ENCODE data around the gene COL5A2.

Gene COL5A2

DNA sequence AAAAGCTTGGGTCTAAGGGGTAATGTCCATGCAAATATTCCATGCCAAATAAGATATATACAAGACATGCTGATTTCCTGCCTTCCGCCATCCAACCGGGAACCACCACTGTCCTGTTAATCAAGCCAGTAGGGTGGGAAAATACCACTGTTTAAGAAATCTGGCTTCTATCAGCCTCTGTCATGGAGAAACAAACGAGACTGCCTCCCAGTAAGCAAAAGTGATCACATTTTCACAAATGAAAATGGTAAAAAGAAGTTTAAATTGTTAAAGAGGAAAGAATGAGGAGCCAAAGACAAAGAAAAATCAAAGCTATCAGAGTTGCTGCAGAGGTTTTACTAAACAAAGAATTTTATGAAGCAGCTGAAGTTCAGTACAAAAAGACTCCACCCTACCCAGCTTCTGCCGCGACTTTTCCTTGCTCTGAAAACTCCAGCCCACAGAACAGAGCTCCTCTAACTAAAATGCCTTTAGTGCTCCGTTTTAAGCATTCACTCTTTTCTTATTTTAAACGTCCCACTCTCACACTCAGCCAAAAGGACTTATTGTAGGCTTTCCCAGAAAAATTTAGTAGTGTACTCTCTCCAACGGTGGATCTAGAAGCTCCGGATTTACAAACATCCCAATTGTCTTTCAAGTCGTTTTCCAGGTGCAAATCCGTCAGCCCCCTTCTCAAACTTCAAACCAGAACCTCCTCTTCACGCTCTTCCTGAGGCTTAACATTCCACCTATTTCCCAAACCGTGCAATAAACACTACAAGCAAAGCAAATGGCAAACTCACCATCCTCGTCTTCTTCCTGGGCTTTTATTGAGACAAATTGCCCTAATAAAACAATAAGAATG lies 613 bp downstream of the COL5A2 start:
- no peak for DNase-seq

DNA sequence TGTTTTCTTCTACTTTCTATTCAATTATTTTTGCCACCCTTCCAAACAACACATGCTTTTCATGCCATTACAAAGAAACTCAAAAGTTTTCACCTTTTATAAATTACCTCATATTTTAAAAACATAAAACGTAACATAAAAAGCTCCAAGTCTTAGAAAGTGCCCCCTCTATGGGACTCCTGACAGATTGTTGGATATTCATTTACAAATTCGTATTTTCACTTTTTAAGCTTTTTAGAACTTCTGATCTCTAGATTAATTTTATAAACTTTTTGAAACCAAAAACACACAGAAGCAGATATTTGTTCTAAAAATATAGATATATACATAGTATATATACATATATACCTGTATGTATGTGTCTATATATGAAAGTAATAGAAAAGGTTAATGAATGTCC lies 1.5 kb downstream of the COL5A2 start:
- no peak for DNase-seq

DNA sequence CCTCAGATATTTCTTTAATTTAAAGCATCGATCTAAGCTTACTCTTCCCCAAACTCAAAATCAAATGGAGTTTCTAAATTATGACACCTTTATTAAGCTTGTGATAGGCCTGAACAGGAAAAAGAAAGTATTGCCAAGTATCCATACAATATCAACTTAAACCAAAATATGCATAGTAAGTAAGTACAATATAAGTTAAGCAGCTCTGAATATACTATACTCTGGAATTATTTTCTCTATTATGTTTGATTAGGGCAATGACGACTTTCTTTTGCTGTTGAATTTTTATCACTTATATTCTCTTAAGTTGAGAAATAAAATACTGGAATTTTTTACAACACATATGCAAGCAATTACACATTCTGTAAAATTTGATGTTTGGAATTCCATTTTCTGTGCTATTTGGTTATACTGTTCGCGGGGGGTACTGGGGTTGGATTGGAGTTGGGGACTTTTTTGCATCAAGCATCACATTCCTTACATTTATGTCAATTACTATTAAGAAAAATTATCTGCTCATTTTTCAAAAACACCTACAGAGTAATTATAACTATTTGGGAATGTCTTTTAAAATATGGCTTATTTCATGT lies 2.2 kb downstream of the COL5A2 start:
- no peak for DNase-seq

DNA sequence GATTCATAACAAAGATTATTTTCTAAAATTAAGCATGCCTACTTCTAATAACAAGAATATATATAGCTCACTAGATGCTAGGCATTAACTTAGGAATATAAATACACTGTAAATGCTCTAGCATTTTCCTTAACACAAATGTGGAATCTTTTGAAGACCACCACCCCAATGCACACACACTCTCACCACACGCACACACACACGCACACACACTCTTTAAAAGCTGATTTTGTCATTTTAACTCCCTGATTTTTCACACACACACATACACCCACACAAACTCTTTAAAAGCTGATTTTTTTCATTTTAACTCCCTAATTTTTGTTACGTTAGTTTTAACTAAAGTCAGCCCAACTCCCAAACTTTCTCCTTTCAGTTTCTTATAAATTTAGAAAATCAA lies 3.0 kb downstream of the COL5A2 start:
- no peak for DNase-seq

DNA sequence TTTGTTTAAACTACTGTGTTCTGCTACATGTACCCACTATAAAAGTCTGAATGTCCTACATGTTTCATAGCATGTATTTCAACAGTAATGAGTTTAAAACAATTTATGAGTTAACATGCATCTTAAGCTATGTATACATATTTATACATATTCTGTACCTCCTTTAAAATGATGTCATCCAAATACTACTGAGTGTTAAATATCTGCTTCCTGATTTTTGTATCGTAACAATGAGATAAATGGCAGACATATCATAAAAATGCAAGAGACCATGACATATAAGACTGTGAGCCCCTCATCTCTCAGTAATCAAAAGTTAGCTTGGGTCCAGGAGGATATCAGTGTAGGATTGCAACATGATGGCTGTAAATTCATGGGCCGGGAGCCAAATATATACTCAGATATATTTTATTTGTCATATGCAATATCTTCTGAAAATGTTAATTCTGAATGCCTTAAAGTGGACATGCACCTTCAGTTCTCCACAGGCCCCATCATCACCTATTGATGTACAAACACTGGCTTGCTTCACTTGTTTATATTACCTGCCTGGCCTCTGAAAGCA lies 3.6 kb downstream of the COL5A2 start:
- no peak for DNase-seq

DNA sequence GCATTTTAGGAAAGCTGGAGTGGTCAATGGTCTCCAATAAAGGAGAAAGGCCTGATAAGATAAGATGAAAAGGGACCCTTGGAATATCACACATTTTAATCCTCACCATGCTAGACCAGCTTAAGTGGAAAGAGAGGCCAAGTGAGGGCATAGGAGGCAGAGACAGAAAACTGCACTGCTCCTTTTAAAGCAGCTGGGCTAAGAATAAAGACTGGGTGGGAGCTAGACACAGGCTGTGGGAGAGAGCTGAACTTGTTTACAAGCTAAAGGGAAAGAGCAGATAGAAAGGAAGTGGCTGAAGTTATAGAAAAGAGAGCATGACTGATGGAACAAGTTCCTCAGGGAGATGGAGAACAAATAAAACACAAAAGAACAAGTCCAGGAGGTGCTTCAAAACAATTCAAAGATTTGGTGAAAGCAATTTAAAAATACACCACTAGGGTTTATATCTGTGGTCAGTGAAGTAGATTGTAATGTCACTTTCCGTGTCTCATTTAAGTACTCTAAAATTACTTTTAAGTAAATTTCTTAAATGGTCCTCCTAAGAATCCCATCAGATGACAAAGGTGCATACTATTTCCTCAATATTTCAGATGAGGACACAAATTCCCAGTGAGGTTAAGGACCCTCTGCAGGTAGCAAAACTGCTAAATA lies 7.5 kb downstream of the COL5A2 start:
- DNase-seq, result no peak

DNA sequence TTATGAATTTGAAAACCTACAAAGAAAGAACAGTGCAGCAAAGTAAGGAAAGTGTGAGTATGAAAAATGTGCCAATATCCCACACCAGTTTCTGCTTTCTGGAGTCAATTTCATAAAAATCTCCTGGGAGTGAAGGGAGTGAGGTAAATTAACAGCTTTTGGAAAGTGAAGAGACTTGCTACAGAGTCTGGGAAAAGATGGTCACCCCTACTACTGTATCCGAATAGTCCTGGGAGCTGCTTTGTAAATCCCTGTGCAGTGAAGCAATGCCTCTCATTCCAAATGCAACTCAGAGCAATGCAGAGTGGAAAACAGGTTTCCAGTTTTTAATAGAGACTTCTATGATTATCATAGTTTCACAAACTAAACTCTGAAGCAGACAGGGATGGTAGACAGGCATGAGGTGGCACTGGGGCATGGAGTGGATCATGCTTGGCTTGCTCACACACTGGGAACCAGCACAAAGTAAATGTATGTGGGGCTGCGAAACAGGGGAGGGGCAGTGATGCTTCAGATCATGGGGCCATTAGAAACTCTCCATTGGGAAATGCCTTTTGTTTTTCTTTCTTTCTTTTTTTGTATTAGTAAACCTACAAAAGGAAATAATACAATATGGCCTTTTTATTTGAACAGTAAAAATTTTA lies 10.6 kb downstream of the COL5A2 start:
- DNase-seq, result no peak

DNA sequence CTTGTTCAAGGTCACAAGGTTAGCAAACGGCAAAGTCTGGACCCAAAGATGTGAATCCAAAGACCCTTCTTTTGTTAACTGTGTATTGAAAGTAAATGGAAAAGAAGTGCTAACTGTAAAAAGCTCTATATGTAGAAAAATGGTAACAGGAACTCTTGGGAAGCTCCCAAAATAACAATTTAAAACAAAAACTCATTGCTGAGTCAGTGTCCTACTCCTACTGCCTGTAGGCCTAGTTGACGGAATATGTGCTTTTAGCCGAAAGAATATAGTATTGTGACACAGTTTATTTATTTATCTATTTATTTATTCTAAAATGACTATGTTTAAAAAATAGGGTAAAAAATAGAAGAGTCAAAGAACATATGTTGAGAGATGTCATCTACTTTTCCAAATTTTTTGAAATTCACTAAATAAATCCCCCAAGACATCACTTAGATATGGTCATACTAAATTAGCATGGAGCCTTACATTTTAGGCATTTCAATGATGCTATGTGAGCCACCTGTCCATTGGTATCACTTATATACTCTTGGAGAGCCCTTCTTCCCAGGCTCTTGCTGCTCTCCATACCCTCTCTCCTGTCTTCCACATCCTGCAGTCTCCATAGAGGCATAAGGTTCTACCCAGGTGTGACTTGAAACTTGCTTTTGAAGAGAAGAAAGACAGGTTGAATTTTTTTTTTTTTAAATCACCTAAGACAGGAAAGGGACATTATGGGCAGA lies 13.7 kb downstream of the COL5A2 start:
- DNase-seq, result no peak

DNA sequence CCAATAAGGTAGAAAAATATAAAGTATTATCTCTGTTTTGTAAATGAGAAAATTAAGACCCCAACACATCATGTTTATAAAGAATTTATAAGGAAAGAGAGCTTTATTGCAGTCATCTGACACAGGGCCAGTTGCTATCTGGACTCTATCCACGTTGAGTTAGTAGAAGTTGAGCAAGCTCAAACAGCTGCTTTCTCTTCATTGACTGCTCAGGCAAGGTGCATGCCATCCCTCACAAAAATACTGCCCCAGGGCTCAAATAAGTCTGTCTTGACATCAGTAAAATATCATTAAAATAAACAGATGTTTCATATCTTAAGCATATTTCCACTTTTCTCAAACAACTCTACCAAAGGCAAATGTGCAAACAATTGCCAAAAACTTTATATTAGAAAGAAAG lies 14.8 kb downstream of the COL5A2 start:
- no peak for DNase-seq

DNA sequence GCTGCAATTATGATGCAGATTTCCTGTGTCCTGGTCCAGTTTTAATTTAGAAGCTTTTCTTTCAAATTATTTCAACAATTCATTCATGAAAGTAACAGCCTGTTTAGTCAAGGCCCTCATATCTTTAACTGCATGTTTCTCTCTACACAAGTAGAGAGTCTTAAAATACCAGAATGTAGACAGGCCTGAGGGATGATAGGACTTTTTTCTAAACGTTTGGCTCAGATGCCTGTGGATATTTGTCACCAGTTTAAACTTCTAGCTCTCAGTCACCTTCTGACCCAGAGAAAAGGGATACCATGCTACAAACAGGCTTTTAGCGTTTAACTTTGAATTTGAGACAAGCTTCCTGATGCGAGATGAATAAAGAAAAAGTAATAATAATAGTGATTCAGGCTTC lies 15.7 kb downstream of the COL5A2 start:
- no peak for DNase-seq

DNA sequence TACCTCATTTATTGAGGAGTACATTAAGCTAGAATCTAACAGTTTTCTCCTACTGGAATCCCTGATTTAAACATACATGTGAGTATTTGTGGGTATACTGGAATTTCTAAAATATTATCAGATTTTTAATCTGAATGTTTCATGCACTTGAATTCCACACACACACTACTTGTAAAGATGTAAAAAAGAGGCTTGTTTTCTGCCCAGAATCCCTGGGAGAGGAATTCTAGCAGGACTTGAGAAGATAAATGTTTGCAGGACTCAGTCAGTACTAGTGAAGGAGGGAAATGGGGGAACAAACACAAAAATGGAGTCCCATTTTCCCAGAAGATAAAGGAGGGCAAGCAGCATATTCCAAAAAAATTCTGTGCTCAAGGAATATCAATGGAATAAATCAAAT lies 17.0 kb downstream of the COL5A2 start:
- DNase-seq, result no peak

DNA sequence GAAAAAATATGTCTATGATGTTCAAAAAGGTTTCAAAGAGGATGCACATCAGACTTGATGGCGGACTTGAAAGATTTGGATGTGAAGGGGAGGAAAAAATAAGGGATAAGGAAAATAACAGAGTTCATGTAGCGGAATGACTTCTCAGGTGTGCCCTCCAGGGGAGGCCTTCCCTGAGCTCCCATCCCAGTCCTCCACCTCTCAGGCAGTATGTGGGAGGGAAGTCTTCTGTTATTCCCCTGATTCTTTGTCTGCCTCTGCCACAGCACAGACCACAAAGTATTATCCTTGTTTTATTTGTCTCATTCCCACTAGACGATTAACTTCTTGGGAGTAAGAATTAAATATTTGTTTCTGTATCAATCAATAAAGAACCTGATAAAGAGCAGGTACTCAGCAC lies 17.7 kb downstream of the COL5A2 start:
- DNase-seq, result no peak

DNA sequence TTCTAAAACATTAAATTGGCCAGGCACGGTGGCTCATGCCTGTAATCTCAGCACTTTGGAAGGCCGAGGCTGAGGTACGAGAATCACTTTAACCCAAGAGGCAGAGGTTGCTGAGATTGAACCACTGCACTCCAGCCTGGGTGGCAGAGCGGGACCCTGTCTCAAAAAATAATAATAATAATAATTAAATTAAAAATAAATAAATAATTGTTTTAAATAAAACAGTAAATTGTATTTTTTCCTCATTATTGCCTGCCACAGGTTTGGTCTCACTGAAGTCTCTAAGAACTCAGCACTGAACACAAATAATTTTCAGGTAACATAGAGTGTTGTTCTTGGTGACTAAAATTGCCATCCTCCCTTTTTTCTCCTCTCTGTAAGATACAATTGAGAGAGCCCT lies 19.8 kb downstream of the COL5A2 start:
- no peak for DNase-seq

DNA sequence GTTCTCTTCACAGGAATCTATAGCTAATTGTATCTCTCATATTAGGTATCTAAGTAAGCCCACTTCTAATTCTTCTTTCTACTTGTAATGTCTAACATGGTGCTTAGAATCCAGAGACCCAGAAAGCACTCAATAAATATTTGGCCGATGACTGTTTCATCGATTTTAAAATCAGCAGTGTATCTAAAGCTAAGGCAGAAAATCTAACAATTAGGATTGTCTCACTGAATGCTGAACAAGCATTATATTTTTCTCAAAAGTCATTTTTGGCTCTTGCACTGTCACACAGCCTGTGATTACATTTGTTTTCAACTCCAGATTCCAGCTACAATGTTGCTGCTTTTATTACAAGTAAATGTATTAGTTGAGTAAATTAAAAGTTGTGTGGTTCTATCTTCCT lies 20.3 kb downstream of the COL5A2 start:
- DNase-seq, result no peak

DNA sequence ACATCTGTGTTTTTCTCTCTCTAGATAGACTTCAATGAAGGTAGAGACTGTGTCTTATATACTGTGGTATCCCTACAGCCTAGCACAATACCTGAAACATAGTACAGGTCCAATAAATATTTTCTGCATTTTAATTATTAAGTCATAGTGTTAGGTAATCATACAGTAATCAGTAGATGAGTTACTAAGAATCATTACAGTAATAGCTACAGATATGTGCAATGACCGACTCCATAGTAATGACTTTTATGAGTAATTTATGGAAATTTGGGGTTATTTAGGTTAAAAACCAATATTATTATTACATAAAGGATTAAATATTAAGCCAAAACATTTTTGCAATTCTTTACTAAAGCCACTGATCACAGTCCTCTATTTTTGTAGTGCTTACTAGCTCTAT lies 21.6 kb downstream of the COL5A2 start:
- no peak for DNase-seq

DNA sequence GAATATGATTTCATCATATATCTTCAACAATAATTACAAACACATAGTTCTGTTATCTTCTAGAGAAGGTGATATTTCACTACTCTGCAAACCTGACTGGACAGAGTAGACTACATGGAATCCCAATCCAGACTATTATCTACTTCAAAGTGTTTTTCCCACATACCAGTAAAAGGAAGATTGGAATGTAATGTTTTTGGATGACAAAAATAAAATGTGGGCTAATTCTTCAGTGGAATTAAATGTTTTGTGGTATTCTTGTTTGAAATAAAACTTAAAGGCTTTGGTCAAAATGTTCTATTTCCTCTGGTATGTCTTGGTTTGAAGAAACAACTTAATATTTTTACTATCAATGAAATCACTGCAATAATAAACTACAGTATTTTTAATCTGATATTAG lies 22.1 kb downstream of the COL5A2 start:
- no peak for DNase-seq

DNA sequence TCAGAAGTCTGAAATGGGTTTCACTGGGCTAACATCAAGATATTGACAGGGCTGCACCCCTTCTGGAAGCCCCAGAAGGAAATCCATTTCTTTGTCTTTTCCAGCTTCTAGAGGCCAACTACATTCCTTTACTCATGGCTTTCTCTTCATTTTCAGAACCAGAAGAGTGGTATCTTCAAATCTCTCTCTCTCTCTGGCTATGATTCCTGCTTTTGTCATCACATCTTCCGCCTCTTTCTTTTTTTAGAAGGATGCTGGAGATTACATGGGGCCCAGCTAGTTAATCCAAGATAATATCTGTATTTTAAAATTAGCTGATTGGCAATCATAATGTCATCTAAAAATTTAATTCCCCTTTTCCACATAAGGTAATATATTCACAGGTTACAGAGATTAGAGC lies 23.8 kb downstream of the COL5A2 start:
- DNase-seq, result no peak

DNA sequence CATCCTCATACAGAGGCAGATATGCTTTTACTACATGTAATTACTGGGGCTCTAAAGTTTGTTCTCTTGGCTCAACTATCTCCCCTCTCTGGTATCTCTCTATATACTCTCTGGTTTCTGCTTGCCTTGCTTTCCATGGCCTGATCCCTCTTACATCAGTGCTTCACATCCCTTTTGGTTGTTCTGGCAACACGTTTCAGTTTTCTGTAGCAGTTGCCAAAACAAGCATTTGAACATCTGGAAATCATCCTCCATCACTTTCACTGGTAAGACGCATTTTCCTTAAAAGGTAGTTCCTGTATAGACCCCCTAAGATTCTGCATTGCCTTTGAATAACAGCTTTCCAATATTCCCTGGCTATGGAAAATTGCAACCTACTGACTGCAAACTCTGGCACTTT lies 25.9 kb downstream of the COL5A2 start:
- DNase-seq, result no peak

DNA sequence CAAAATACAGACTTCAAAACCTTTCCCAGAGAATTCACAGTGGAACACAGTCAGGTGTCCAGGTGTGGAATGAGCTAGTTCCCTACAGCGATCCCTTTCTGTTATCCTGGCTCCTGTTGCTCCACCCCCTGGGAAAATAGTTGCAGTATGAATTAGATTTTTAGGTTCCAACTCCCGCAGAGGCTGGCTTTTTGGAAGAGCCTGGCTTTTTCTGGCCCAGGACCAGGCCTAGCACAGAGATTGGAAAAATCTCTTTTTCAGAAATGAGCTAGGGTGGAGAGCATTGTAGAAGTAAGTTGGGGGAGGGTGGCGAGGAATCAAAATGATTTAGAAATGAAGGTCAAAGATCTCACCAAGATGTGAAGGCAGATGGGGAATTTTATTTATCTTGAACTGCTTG lies 27.1 kb downstream of the COL5A2 start:
- no peak for DNase-seq

DNA sequence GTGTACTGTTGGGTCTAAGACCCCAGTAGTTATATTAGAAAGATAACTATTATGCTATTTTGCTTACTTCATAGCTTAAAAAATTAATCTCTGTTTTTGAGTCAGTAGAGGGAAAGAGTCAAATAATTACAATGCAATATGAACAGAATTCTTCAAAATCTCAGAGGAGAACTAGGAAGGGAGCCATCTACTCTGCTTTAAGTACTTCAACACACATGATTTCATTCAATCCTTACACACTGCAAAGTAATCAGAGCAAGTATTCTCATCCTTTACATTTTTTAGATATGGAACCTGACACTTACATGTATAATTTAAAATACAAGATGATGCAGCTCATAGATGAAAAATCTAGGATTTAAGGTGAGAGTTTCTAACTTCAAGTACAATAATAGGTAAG lies 27.7 kb downstream of the COL5A2 start:
- no peak for DNase-seq

DNA sequence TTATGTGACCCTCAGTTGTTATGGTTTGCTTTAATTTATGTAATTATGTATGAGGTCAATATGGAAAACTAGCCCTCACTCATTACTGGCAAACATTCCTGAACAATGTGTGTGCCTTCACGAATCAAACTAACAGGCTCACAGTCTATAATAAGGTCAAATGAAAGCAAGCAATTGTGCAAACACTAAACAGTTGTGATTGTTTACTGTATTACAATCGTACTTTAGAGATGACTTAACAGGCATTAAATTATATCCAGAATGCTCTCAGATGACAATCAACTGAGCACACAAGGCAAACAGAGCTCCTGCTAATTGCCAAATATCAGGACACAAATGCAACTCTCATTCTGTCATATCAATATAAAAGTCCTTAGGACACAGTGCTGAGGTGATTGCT lies 29.5 kb downstream of the COL5A2 start:
- no peak for DNase-seq

DNA sequence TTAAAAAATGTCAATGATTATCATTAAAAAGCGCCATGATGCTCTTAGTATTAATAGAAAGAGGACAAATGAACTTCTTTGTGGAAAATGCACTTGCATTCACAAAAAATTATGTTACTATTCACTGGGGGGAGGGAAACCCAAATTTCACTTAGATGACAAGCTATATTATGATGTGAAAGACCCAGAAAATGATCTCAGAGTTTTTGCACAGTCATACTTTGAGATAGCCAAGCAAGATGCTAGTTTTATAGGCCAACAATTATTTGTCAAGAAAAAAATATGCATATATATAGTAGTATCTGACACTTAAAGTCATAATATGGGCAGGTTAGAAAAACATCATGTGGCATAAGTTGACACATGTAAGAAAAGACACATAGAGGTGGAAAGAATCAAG lies 31.6 kb downstream of the COL5A2 start:
- DNase-seq, result no peak

DNA sequence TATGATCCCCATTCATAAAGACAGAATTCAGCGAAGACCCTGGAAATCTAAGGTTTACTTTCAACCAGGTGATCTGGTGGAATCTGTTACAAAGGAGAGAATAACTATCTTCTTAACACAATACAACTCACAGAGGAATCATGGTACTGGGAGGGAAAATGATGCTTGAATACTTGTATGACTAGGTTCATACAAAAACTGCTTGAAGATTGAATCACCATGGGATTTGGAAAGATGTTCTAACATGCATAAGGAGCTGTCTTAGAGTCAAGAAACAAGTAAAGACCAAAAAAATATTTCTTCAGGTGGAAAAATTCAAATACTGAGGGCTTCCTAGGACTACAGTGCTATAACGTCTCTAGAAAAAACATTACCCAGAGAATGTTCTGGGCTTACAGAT lies 32.2 kb downstream of the COL5A2 start:
- no peak for DNase-seq

Data from activated gamma-delta T cell (primary cell).